ENCODE measurements around the gene CRYBG2. TPM values are rescaled to one million over a fixed set of nuclear protein-coding genes. Genes with fewer than 3 reads are reported as not detected.

Gene CRYBG2
- total RNA-seq, 1 experiment from 2014 or later, result 0.64 TPM

GRCh38 chr1:26384076-26384475 lies 30.1 kb upstream of the CRYBG2 start:
- BruUV-seq (replicated peaks), result no TSS peak
- H3K27ac ChIP-seq (ENCODE audit: low read length), result no peak overlapping the region
- ATAC-seq (no peak), DNase-seq (ENCODE audit: low read depth, low spot score) (no peak)
- H3K9me3 ChIP-seq (ENCODE audit: control insufficient read depth, insufficient read depth, low read depth, low read length), result no peaks in the 10 kb centered on the region
- CTCF ChIA-PET, result no interaction called here
- in situ Hi-C loops (cut with HindIII; ENCODE audit: low pct_unique_long_range_greater_than_20kb, low sequenced_read_pairs), result no loop called here
- TF ChIP-seq REST (IDR thresholded peaks at IDR 0.05; ENCODE audit: insufficient read depth in 1 of 2, low read depth in 2 of 2, low read length in 1 of 2) (no peak), SIN3A (IDR thresholded peaks at IDR 0.05; ENCODE audit: borderline replicate concordance, insufficient read depth, low read depth, low read length) (no peak), CTCF (IDR thresholded peaks at IDR 0.05) (no peak), POLR2AphosphoS5 (IDR thresholded peaks at IDR 0.05; ENCODE audit: low read depth, low read length) (no peak), TCF7L2 (IDR thresholded peaks at IDR 0.05; ENCODE audit: low read depth, low read length) (no peak)
- intact Hi-C loops (cut with micrococcal nuclease; ENCODE audit: unreplicated experiment), result no loop called here
- POLR2A ChIA-PET, result no interaction called here
- H3K27me3 ChIP-seq (ENCODE audit: control insufficient read depth, insufficient read depth, low read length), result no peaks in the 10 kb centered on the region
- no peaks in the 10 kb centered on the region for H3K36me3 ChIP-seq (ENCODE audit: control insufficient read depth, insufficient read depth, low read length)
- no peaks in the 10 kb centered on the region for H3K4me1 ChIP-seq (ENCODE audit: control insufficient read depth, insufficient read depth, low read length)
- no peak overlapping the region for H3K4me3 ChIP-seq (ENCODE audit: low read depth in 2 of 2, low read length in 2 of 2)

- ChIA-PET CTCF (no interaction called here), POLR2A (no interaction called here)
- in situ Hi-C loops (cut with HindIII; ENCODE audit: low pct_unique_long_range_greater_than_20kb, low sequenced_read_pairs), result no loop called here
- no peaks in the 10 kb centered on the region for H3K9me3 ChIP-seq (ENCODE audit: control insufficient read depth, insufficient read depth, low read depth, low read length)
- no peak overlapping the region for H3K27ac ChIP-seq (ENCODE audit: low read length)
- ATAC-seq (no peak), DNase-seq (ENCODE audit: low read depth, low spot score) (no peak)
- H3K36me3 ChIP-seq (ENCODE audit: control insufficient read depth, insufficient read depth, low read length), result no peaks in the 10 kb centered on the region
- intact Hi-C loops (cut with micrococcal nuclease; ENCODE audit: unreplicated experiment), result no loop called here
- no peaks in the 10 kb centered on the region for H3K4me1 ChIP-seq (ENCODE audit: control insufficient read depth, insufficient read depth, low read length)
- TF ChIP-seq SIN3A (IDR thresholded peaks at IDR 0.05; ENCODE audit: borderline replicate concordance, insufficient read depth, low read depth, low read length) (no peak), CTCF (IDR thresholded peaks at IDR 0.05) (no peak), REST (IDR thresholded peaks at IDR 0.05; ENCODE audit: insufficient read depth in 1 of 2, low read depth in 2 of 2, low read length in 1 of 2) (no peak), TCF7L2 (IDR thresholded peaks at IDR 0.05; ENCODE audit: low read depth, low read length) (no peak), POLR2AphosphoS5 (IDR thresholded peaks at IDR 0.05; ENCODE audit: low read depth, low read length) (no peak)
- no TSS peak for BruUV-seq (replicated peaks)
- no peaks in the 10 kb centered on the region for H3K27me3 ChIP-seq (ENCODE audit: control insufficient read depth, insufficient read depth, low read length)
- no peak overlapping the region for H3K4me3 ChIP-seq (ENCODE audit: low read depth in 2 of 2, low read length in 2 of 2)
Observed at GRCh38 chr1:26378879-26379251, 24.9 kb upstream of the CRYBG2 start.

Measured in Panc1 (cell line).